Lower leg skin (tissue), 4 donors: ENCODE data around the gene TRIM68. TPM values are rescaled to one million over a fixed set of nuclear protein-coding genes. Genes with fewer than 3 reads are reported as not detected.

ENCODE experiments used
- DNase-seq, 2 donors: peaks; one replicate each; pipeline ENCODE4 v3.0.0-alpha.2; 2019; ENCODE audit warnings: low spot score in 2 of 2
- H3K4me3 ChIP-seq: fragments of 200-600 bp; sonication (generic); 2 replicates; pipeline ENCODE4 v1.5.1; 2017; ENCODE audit warnings: mild to moderate bottlenecking, low read depth; ENCODE audit not compliant: poor library complexity, severe bottlenecking
- CTCF ChIP-seq, 3 donors: fragments of 450-650 bp; IDR thresholded peaks; one replicate each; pipeline ENCODE4 v1.5.1; 2016; ENCODE audit warnings: antibody characterized with exemption in 3 of 3, mild to moderate bottlenecking in 3 of 3, moderate library complexity in 2 of 3
- POLR2A ChIP-seq, 2 donors: fragments of 450-650 bp; IDR thresholded peaks; one replicate each; pipeline ENCODE4 v1.6.1; 2016 to 2017; ENCODE audit warnings: antibody characterized with exemption in 2 of 2, mild to moderate bottlenecking in 1 of 2, moderate library complexity in 1 of 2
- WGBS, 2 donors: methylation state at CpG; one replicate each; pipeline ENCODE4 v1.1.5; 2018; 5-methylcytosine and 5-hydroxymethylcytosine counted together
- intact Hi-C: fragments of 100-400 bp; cut with DNase I; formaldehyde crosslinking; loops from one replicate; pipeline ENCODE4 v1.15.0; 2023; ENCODE audit warnings: low total_unique reads
- total RNA-seq, 4 donors: library from RNA; depleted of rRNA; stranded (reverse); fragments of >200 nt; gene quantifications; one replicate each; pipeline ENCODE4 v1.1.0, GENCODE V29; 2016

The TRIM68 gene
- total RNA-seq, 4 donors from 2014 or later = 7.3 to 12.5 (median 8.9) TPM

DNA sequence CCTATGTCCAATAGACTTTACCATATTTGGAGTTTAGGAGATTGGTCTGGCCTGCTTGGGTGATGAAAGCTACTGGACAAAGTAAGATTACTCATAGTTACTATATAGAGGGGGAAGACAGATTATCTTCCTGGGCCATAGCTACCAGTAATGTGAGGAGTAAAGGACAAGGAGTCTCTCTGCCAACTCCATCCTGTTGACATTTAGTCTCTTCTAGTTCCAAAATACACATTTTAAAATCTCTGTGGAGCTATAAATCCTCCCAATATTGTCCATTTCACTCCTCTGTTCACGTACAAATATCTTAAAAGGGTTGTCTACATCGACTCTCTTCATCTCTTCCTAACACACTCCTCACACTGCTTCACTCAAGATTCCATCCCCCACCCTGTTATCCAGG, 28.1 kb upstream of the TRIM68 start:
- intact Hi-C loops = no loop called here

DNA sequence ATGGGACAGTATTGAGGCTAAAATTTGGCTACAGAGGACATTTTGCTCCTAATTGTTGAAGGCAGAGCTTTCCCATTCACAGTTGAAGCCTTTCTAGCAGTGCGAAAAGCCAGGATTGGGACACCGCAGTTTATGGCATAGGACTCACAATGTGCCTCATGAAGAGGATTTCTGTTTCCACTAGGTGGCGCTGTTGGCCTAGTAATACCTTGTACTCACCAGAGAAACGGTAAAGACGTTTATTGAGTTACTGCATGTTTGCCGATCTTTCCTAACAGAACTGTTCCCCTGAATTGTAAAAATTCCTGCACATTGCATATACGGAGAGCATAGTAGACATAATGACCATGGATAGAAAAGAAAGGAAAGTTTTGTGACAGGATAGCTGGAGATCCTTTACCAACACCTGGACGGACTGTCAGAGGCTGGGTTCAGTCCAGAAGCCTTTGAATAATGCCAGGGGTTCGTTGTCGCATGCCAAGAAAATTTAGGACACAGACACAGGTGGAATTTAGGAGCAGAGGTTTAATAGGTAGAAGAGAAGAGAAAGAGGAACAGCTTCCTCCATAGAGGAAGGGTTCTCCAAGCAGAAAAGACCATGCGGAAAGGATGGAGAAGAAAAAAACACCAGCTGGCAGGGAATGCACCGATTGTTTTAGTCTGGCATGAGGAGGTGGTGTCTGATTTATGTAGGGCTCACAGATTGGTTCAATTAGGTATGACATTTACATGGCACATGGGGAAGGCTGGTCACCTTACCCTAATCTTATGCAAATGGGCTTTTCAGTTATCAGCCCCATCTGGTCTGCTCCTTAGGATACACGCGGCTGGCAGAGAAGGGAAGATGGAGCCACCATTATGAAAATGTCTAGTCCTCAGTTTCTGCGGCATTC, 18.4 kb upstream of the TRIM68 start:
- no peak for TF ChIP-seq CTCF (IDR thresholded peaks at IDR 0.05)
- TF ChIP-seq POLR2A (IDR thresholded peaks at IDR 0.05) = no peak
- DNase-seq = no peak
- WGBS, 2 donors = 35 to 42% methylated on average over 15 of the region's 15 CpGs
- intact Hi-C loops = no loop called here
- no peak overlapping the region for H3K4me3 ChIP-seq

More for the DNA sequence above, 28.1 kb upstream of the TRIM68 start:
- DNase-seq = no peak
- H3K4me3 ChIP-seq = no peak overlapping the region
- TF ChIP-seq CTCF (IDR thresholded peaks at IDR 0.05) (no peak), POLR2A (IDR thresholded peaks at IDR 0.05) (no peak)
- WGBS, 2 donors = 82 to 83% methylated on average over 2 of the region's 2 CpGs

GRCh38 chr11:4619514-4619913, 11.5 kb upstream of the TRIM68 start:
- DNase-seq = no peak
- intact Hi-C loops = no loop called here
- H3K4me3 ChIP-seq = no peak overlapping the region
- WGBS, 2 donors = 76 to 84% methylated on average over 9 of the region's 9 CpGs
- no peak for TF ChIP-seq POLR2A (IDR thresholded peaks at IDR 0.05)
- TF ChIP-seq CTCF (IDR thresholded peaks at IDR 0.05) = no peak

- intact Hi-C loops = no loop called here
- H3K4me3 ChIP-seq = no peak overlapping the region
- no peak for TF ChIP-seq POLR2A (IDR thresholded peaks at IDR 0.05)
- no peak for TF ChIP-seq CTCF (IDR thresholded peaks at IDR 0.05)
- no peak for DNase-seq
Measured at GRCh38 chr11:4615856-4616444, 7.9 kb upstream of the TRIM68 start.

GRCh38 chr11:4611986-4612385, 4.0 kb upstream of the TRIM68 start:
- 86 to 91% methylated on average over 2 of the region's 2 CpGs for WGBS, 2 donors
- no peak overlapping the region for H3K4me3 ChIP-seq
- no peak for TF ChIP-seq CTCF (IDR thresholded peaks at IDR 0.05)
- TF ChIP-seq POLR2A (IDR thresholded peaks at IDR 0.05) = no peak
- no peak for DNase-seq
- intact Hi-C loops = no loop called here
